Measurements from ENCODE around the gene GSK3B.

Gene GSK3B

DNA sequence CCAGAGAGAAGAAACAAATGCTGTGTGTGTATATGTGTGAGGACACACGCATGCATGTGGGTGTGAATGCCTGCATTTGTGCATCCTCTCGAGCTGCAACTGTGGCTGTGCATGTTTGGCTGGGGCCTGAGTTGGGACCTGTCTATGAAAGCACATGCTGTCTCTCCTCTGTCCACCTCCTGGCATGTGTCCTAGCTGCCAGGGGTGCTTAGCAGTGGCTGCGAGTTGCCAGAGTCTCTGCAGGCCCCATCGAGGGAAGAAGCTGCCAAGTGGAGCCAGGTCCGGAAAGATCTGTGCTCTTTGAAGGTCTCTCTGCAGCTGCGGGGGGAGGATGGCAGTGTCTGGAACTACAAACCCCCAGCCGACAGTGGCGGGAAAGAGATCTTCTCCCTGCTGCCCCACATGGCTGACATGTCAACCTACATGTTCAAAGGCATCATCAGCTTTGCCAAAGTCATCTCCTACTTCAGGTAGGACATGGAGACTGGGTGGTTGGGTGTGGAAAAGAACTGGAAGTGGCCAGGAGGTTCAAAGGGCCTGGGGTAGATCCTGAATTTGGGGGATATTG lies 281.7 kb downstream of the GSK3B start:
- H3K9me3 Mint-ChIP-seq (ENCODE audit: low read depth) = no peaks in the 10 kb centered on the region

DNA sequence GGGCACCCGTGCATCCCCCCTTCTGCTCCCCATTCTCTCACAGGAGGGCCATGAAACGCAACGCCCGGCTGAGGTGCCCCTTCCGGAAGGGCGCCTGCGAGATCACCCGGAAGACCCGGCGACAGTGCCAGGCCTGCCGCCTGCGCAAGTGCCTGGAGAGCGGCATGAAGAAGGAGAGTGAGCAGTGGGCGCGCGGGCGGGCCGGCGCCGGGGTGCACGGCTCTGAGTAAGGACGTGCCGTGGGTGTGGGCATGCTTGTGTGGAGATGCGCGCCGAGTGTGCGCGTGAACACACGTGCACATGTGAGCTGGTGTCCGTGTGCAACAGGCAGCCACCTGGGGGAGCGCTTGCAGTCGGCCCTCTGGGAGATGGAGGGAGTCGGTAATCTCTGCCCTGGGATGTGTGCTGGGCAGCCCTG lies 284.2 kb downstream of the GSK3B start:
- no peaks in the 10 kb centered on the region for H3K27me3 Mint-ChIP-seq
- H3K9me3 Mint-ChIP-seq (ENCODE audit: low read depth) = no peaks in the 10 kb centered on the region
- peaks cover 10% of the 10 kb centered on the region for H3K4me1 Mint-ChIP-seq (ENCODE audit: low read depth)
- peak overlapping the region; percentile 87 for H3K4me3 Mint-ChIP-seq
- H3K36me3 Mint-ChIP-seq = no peaks in the 10 kb centered on the region
- peak overlapping the region; percentile 92 for H3K27ac Mint-ChIP-seq

More for the DNA sequence above, 281.7 kb downstream of the GSK3B start:
- Mint-ChIP-seq H3K36me3 (no peaks in the 10 kb centered on the region), H3K27me3 (peaks cover under 1% of the 10 kb centered on the region), H3K27ac (no peak overlapping the region), H3K4me3 (no peak overlapping the region), H3K4me1 (ENCODE audit: low read depth) (peaks cover 10% of the 10 kb centered on the region)

DNA sequence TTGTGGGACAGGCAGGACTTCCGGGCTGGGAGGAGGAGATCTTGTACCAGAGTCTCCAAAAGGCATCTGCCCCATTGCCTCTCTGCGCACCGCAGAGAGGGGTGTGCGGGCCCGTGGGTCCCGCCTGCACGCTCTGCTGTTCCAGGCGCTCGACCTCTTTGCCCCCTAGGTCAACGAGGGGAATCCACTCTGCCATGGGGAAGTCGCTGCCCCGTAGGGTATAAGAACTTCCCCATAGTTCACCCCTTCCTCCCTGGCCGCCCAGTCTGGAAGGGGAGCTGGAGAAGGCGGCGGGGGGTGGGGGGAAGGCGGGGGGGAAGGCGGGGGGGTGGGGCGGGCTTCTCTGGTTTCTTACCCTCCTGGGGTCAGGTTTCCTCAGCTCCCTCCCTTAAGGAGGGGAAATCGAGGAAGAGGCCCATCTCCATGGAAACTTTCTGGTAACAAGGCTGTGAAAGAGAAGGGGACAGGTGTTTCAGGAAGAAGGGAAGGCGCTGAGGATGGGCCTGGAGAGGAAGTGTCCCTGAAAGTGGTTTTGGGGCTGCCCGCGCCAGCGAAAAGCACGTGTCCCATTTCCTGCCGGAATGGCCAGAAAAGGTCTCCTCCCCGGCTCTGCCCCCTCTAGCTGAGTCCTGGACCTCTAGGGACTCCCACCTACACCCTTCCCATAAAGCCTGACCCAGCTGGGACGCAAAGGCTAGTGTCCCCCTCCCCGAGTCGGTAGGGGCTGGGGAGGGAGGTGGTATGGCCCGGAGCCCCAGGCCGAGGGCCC lies 284.8 kb downstream of the GSK3B start:
- H3K27me3 Mint-ChIP-seq = no peaks in the 10 kb centered on the region
- H3K4me1 Mint-ChIP-seq (ENCODE audit: low read depth) = peaks cover 10% of the 10 kb centered on the region
- no peaks in the 10 kb centered on the region for H3K36me3 Mint-ChIP-seq
- peak overlapping the region; percentile 92 for H3K27ac Mint-ChIP-seq
- H3K9me3 Mint-ChIP-seq (ENCODE audit: low read depth) = no peaks in the 10 kb centered on the region
- peak overlapping the region; percentile 87 for H3K4me3 Mint-ChIP-seq

DNA sequence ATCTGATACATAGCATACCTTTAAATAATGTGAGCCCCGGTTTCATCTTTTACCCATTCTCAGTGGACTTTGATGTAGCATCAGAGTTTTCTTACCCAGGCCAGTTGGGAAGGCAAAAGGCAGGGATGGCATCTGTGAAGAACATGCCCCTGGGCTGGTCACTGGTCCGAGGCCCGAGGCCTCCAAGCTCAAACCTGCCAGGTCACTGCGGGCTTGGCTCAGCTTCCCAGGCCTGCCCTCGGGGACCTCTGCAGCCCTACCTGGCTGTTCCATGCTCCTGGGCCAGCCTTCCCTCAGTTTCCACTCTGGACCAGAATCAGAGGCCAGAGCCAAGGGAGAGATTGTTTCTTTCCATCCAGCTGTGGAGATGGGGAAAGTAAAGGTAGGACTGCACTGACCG lies 285.4 kb downstream of the GSK3B start:
- Mint-ChIP-seq H3K9me3 (ENCODE audit: low read depth) (no peaks in the 10 kb centered on the region), H3K4me1 (ENCODE audit: low read depth) (peaks cover 10% of the 10 kb centered on the region), H3K36me3 (no peaks in the 10 kb centered on the region), H3K27ac (no peak overlapping the region), H3K27me3 (no peaks in the 10 kb centered on the region), H3K4me3 (no peak overlapping the region)

DNA sequence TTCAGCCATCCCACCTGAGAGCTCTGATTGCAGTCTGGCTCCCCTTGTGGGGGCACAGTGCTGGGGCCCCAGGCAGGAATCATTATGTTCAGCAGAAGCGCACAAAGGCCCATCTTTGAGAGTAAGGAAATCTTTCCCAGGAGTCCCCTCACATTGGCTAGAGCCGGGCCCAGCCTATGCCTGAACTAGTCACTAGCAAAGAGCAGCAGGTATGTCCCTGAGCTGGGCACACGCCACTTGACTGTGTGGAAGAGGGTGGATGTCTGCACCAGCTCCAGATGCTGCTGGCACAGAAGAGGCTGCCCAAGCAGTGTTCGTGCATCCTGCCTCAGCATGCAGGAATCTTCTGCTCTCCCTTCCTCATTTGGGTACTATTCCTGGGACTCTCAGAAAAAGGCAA lies 286.0 kb downstream of the GSK3B start:
- H3K9me3 Mint-ChIP-seq (ENCODE audit: low read depth) = no peaks in the 10 kb centered on the region
- H3K27ac Mint-ChIP-seq = no peak overlapping the region
- no peaks in the 10 kb centered on the region for H3K27me3 Mint-ChIP-seq
- H3K36me3 Mint-ChIP-seq = no peaks in the 10 kb centered on the region
- peaks cover 10% of the 10 kb centered on the region for H3K4me1 Mint-ChIP-seq (ENCODE audit: low read depth)
- no peak overlapping the region for H3K4me3 Mint-ChIP-seq

DNA sequence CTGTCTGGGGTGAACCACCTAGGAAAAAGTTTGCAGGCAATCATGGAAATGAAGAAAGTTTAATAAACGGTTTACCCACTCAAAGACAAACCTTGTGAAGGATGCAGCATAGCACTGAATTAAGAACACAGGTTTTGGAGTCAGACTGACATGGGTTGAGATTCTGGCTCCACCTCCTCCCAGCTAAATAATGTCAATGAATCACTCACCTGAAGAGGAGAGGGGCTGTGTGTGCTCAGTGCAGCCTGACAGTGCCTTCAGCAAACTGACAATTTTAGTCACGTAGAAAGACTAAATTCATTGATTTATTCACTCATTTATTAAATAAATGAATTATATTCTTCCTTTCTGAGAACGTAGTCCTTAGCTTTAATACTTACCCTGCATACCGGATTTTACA lies 293.4 kb downstream of the GSK3B start:
- H3K36me3 Mint-ChIP-seq = no peaks in the 10 kb centered on the region
- no peaks in the 10 kb centered on the region for H3K9me3 Mint-ChIP-seq (ENCODE audit: low read depth)

DNA sequence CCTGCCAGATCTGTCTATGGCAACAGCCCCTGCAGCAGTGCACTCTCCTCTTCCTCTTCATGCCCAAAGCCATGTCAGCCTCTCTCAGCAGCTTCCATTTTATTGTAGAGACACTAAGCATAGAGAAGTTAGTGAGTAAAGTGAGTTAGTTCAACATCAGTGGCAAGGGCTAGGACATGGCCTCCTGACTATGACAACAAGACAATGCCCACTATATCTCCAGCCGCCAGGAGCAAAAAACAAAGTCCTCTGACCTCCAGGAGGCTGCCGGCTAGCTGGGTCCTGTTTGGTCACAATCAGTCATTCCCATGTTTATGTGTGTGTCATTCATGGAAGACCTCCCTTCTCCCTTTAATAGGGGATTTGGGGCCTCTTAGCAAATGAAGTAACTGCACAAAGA lies 297.5 kb downstream of the GSK3B start:
- Mint-ChIP-seq H3K4me1 (ENCODE audit: low read depth) (no peaks in the 10 kb centered on the region), H3K36me3 (no peaks in the 10 kb centered on the region), H3K9me3 (ENCODE audit: low read depth) (no peaks in the 10 kb centered on the region), H3K4me3 (no peak overlapping the region), H3K27ac (no peak overlapping the region), H3K27me3 (peaks cover 13% of the 10 kb centered on the region)

More for the DNA sequence above, 293.4 kb downstream of the GSK3B start:
- no peak overlapping the region for H3K27ac Mint-ChIP-seq
- peaks cover 13% of the 10 kb centered on the region for H3K27me3 Mint-ChIP-seq
- H3K4me3 Mint-ChIP-seq = no peak overlapping the region
- no peaks in the 10 kb centered on the region for H3K4me1 Mint-ChIP-seq (ENCODE audit: low read depth)

DNA sequence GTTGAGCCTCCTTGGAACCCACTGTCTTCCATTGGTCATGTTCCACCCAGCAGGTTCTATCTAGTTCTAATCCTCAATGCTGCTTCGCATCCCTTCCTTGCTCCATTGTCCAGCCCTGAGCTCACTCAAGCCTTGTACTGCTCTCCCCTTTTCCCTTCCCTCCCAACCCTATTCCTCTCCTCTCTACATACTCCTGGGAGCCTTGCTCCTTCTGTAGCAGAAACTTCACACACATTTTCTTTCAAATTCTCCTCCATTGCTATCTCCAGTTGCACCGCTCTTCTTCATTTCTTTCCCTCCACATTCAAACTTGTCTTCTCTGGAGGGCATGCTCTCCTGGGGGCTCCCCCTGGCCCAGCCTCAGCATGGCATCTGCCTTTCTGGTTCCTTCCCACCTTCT lies 297.9 kb downstream of the GSK3B start:
- H3K27ac Mint-ChIP-seq = no peak overlapping the region
- peaks cover 13% of the 10 kb centered on the region for H3K27me3 Mint-ChIP-seq
- no peaks in the 10 kb centered on the region for H3K36me3 Mint-ChIP-seq
- no peak overlapping the region for H3K4me3 Mint-ChIP-seq
- no peaks in the 10 kb centered on the region for H3K4me1 Mint-ChIP-seq (ENCODE audit: low read depth)
- H3K9me3 Mint-ChIP-seq (ENCODE audit: low read depth) = no peaks in the 10 kb centered on the region

DNA sequence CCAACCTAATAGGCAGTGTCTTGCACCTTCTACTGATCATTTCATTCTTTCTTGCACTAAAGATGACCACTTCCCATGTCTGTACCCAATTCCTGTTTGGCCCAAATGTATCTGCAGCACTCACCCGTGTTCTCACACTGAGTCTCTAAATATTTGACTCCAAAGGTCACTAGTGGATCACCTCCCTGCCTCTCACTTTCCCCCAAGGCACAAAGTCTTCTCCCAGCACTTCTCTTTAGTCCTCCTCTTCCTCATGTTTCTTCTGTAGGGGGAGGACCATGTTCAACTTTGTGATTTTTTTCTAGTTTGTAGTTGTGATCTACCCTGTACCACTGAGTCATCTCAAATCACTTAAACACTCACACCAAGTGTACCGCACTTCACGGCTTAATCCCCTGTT lies 298.4 kb downstream of the GSK3B start:
- H3K4me1 Mint-ChIP-seq (ENCODE audit: low read depth) = no peaks in the 10 kb centered on the region
- no peak overlapping the region for H3K27ac Mint-ChIP-seq
- peaks cover 13% of the 10 kb centered on the region for H3K27me3 Mint-ChIP-seq
- H3K9me3 Mint-ChIP-seq (ENCODE audit: low read depth) = no peaks in the 10 kb centered on the region
- H3K36me3 Mint-ChIP-seq = no peaks in the 10 kb centered on the region
- no peak overlapping the region for H3K4me3 Mint-ChIP-seq

DNA sequence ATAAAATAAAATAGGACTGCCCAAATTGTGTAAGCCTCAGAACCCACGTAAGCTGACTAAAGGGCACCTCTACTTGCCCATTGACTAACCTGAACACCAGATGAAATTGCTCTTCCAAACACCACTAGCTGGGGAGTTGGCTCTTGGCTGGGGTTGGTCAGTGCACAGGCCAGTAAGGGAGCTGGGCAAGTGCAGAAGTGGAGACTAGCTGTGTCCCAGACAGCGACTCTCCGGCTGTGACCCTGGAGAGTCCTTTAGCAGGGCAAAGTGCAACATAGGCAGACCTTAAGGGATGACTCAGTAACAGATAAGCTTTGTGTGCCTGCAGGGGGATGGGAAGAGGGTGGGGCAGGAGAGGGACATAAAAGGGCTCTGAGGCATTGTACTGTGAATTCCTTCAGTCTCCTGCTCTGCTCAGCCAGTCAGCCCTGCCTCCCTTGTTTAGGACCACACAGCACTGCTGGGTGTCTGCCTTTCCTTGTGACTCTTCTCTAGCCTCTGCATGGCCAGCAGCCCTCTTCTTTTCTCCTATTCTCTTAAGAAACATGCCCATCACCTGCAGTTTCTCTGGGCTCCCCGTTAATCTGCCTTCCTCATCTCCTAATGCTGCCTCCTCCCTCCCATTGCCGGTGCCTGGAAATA lies 299.2 kb downstream of the GSK3B start:
- Mint-ChIP-seq H3K36me3 (no peaks in the 10 kb centered on the region), H3K4me1 (ENCODE audit: low read depth) (no peaks in the 10 kb centered on the region), H3K27me3 (peaks cover 8% of the 10 kb centered on the region), H3K27ac (no peak overlapping the region), H3K9me3 (ENCODE audit: low read depth) (no peaks in the 10 kb centered on the region), H3K4me3 (no peak overlapping the region)

DNA sequence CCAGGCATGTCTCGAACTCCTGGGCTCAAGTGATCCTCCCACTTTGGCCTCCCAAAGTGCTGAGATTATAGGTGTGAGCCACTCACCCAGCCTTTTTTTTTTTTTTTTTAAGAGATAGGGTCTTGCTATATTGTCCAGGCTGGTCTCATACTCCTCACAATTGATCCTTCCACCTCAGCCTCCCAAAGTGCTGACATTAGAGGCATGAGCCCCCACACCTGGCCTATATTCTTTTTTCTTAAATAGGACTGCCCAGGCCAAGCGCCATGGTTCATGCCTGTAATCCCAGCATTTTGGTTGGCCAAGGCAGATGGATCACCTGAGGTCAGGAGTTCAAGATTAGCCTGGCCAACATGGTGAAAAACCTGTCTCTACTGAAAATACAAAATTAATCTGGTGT lies 299.8 kb downstream of the GSK3B start:
- Mint-ChIP-seq H3K4me1 (ENCODE audit: low read depth) (no peaks in the 10 kb centered on the region), H3K4me3 (no peak overlapping the region), H3K27ac (no peak overlapping the region), H3K27me3 (peaks cover 6% of the 10 kb centered on the region), H3K36me3 (no peaks in the 10 kb centered on the region), H3K9me3 (ENCODE audit: low read depth) (no peaks in the 10 kb centered on the region)

DNA sequence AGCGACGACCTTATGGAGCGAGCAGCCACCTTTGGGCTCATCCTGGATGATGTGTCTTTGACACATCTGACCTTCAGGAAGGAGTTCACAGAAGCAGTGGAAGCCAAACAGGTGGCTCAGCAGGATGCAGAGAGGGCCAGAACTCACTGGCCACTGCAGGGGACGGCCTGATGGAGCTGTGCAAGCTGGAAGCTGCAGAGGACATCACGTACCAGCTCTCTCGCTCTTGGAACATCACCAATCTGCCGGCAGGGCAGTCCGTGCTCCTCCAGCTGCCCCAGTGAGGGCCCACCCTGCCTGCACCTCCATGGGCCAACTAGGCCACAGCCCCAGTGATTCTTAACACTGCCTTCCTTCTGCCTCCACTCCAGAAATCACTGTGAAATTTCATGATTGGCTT lies 302.0 kb downstream of the GSK3B start:
- no peaks in the 10 kb centered on the region for H3K9me3 Mint-ChIP-seq (ENCODE audit: low read depth)
- no peaks in the 10 kb centered on the region for H3K36me3 Mint-ChIP-seq
- no peaks in the 10 kb centered on the region for H3K4me1 Mint-ChIP-seq (ENCODE audit: low read depth)
- H3K4me3 Mint-ChIP-seq = no peak overlapping the region
- peaks cover 4% of the 10 kb centered on the region for H3K27me3 Mint-ChIP-seq
- H3K27ac Mint-ChIP-seq = no peak overlapping the region

DNA sequence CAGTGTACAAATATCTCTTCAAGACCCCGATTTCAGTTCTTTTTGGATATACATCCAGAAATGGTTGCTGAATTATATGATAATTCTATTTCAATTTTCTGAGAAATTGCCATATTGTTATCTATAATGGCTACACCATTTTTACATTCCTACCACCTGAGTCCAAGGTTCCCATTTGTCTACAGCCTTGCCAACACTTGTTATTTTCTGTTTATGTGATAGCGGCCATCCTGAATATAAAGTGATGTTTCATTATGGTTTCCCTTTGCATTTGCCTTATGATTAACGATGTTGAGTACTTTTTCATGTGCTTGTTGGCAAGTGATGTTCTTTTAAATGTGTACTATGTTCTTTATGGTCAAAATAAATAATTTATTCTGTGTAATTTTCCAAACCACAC lies 303.9 kb downstream of the GSK3B start:
- Mint-ChIP-seq H3K9me3 (ENCODE audit: low read depth) (no peaks in the 10 kb centered on the region), H3K27me3 (no peaks in the 10 kb centered on the region), H3K27ac (no peak overlapping the region), H3K4me3 (no peak overlapping the region), H3K36me3 (no peaks in the 10 kb centered on the region), H3K4me1 (ENCODE audit: low read depth) (no peaks in the 10 kb centered on the region)

DNA sequence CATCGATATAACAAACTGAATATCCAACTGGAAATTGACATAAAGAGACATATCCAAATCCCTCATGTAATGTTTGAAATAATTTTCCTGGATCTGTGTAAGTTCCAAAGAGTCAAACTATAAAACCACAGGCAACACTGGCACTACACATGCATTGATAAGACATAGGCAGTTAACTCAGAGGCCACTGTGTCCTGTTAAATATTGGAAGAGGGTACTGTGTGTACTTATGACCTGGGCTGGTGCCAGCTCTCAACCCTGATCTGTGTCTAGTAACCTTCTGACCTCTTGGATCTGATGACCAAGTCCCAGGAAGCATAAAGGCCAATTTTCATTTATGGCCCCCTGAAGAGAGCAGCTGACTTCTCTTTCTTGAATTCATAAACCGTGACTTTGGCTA lies 307.8 kb downstream of the GSK3B start:
- H3K4me3 Mint-ChIP-seq = no peak overlapping the region
- H3K27me3 Mint-ChIP-seq = no peaks in the 10 kb centered on the region
- no peaks in the 10 kb centered on the region for H3K9me3 Mint-ChIP-seq (ENCODE audit: low read depth)
- H3K4me1 Mint-ChIP-seq (ENCODE audit: low read depth) = no peaks in the 10 kb centered on the region
- no peak overlapping the region for H3K27ac Mint-ChIP-seq
- H3K36me3 Mint-ChIP-seq = no peaks in the 10 kb centered on the region

DNA sequence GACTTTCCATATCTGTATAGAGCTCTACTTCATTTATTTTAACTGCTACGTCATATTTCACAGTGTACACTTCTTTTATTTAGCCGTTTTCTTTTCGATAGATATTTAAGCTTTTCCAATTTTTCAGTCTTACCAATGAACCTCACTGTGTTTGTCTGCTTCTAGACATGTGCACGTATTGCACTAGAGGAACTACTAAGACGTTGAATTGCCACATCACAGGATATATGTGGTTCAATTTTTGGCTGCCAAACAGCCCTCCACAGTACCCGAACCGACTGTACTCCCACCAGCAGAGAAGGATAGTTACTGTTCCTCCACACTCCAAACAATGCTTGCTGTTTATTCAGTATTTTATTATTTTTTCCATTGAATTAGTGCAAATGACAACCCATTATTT lies 310.4 kb downstream of the GSK3B start:
- Mint-ChIP-seq H3K4me1 (ENCODE audit: low read depth) (peaks cover 3% of the 10 kb centered on the region), H3K27ac (no peak overlapping the region), H3K27me3 (no peaks in the 10 kb centered on the region), H3K9me3 (ENCODE audit: low read depth) (no peaks in the 10 kb centered on the region), H3K36me3 (no peaks in the 10 kb centered on the region), H3K4me3 (no peak overlapping the region)

All from activated naive CD8-positive, alpha-beta T cell (primary cell).